Chondrocyte (in vitro differentiated cells): Measurements from ENCODE around the gene SPOCK2. TPM values are rescaled to one million over a fixed set of nuclear protein-coding genes. Genes with fewer than 3 reads are reported as not detected.

Experiments used
- DNase-seq: peaks from one replicate; pipeline ENCODE4 v3.0.0; 2021; ENCODE audit warnings: mixed read lengths, low spot score
- H3K27ac Mint-ChIP-seq: one replicate; pipeline ENCODE4 v1.8.0; 2021; ENCODE audit warnings: mild to moderate bottlenecking, moderate library complexity, mixed read lengths; ENCODE audit not compliant: unreplicated experiment
- H3K27me3 Mint-ChIP-seq: 2 replicates; pipeline ENCODE4 v1.8.0; 2021; ENCODE audit warnings: low read depth, mixed read lengths
- H3K36me3 Mint-ChIP-seq: 2 replicates; pipeline ENCODE4 v1.8.0; 2021; ENCODE audit warnings: low read depth, mixed read lengths
- H3K4me1 Mint-ChIP-seq: 2 replicates; pipeline ENCODE4 v1.8.0; 2021; ENCODE audit warnings: low read depth, mild to moderate bottlenecking, mixed read lengths
- H3K4me3 Mint-ChIP-seq: one replicate; pipeline ENCODE4 v1.8.0; 2021; ENCODE audit warnings: mild to moderate bottlenecking, moderate library complexity, mixed read lengths; ENCODE audit not compliant: unreplicated experiment
- H3K9me3 Mint-ChIP-seq: 2 replicates; pipeline ENCODE4 v1.8.0; 2021; ENCODE audit warnings: low read depth, mixed read lengths
- total RNA-seq: library from RNA; stranded (reverse); gene quantifications from 3 replicates; pipeline ENCODE4 v1.2.1, GENCODE V29; 2021
- TF ChIP-seq, protein P1 (sequence below): fragments of 200-600 bp; sonication (generic); IDR thresholded peaks from 2 replicates; pipeline ENCODE4 v1.5.0; 2021; ENCODE audit warnings: antibody characterized with exemption, mild to moderate bottlenecking, moderate library complexity

SPOCK2 gene
- total RNA-seq, 1 donor from 2014 or later: 0.32 TPM

DNA sequence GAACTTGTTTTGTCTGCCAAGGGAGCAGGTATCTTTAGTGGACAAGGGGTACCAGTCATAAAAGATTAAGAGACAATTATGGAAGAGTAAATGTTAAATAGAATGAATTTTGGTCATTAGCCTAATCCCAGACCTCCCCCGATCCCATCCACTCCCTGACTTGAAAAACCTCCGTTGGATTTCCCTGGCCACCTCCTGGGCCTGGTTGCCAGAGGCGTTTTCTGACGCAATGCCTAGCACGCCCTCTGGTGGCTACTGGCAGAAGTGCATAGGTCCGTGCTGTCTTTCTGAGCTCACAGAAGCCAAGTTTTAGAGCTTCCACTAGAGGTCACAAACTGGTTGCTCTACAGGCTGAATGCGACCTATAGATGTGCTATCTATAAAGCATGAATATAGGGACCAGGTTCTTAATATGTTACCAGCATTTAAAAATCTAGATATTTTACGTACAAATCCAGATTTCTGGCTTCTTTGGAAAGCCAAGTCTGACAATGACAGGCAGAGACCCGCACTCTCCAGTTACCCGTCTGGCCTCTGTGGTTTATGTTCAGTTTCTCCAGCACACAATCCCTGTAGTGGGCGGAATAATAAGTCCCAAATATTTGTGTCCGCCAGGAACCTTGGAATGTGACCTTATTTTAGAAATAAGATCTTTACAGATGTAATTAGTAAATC is 39.8 kb downstream of the SPOCK2 start:
- Mint-ChIP-seq H3K36me3 (no peaks in the 10 kb centered on the region), H3K27ac (no peak overlapping the region), H3K4me1 (peaks cover 17% of the 10 kb centered on the region), H3K4me3 (no peak overlapping the region), H3K9me3 (peaks cover 15% of the 10 kb centered on the region), H3K27me3 (no peaks in the 10 kb centered on the region)
- no peak for DNase-seq
- TF ChIP-seq, protein P1, sequence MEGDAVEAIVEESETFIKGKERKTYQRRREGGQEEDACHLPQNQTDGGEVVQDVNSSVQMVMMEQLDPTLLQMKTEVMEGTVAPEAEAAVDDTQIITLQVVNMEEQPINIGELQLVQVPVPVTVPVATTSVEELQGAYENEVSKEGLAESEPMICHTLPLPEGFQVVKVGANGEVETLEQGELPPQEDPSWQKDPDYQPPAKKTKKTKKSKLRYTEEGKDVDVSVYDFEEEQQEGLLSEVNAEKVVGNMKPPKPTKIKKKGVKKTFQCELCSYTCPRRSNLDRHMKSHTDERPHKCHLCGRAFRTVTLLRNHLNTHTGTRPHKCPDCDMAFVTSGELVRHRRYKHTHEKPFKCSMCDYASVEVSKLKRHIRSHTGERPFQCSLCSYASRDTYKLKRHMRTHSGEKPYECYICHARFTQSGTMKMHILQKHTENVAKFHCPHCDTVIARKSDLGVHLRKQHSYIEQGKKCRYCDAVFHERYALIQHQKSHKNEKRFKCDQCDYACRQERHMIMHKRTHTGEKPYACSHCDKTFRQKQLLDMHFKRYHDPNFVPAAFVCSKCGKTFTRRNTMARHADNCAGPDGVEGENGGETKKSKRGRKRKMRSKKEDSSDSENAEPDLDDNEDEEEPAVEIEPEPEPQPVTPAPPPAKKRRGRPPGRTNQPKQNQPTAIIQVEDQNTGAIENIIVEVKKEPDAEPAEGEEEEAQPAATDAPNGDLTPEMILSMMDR: peak; percentile 99

DNA sequence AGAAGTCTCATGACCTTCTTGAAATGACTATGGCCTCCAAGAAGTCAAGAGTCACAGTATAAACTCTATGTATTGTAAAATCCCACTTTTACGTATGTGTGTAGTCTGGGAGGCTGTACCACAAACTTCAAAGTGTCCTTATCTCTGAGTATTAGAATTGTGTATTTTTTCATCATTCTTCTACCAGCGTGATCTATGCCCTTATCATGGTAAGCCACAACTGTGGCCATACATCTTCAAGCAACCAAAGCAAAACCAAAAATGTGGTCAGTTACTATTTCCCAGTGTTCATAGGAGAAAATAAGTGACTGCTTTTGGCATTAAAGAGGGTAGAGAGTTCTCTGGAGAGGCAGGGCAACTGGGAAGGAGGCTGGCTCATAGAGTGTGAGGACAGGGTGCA is 42.8 kb downstream of the SPOCK2 start:
- no peaks in the 10 kb centered on the region for H3K36me3 Mint-ChIP-seq
- H3K27me3 Mint-ChIP-seq: no peaks in the 10 kb centered on the region
- DNase-seq: no peak
- peaks cover 26% of the 10 kb centered on the region for H3K4me1 Mint-ChIP-seq
- H3K9me3 Mint-ChIP-seq: peaks cover 15% of the 10 kb centered on the region
- TF ChIP-seq, protein P1: no peak
- no peak overlapping the region for H3K27ac Mint-ChIP-seq
- H3K4me3 Mint-ChIP-seq: no peak overlapping the region

DNA sequence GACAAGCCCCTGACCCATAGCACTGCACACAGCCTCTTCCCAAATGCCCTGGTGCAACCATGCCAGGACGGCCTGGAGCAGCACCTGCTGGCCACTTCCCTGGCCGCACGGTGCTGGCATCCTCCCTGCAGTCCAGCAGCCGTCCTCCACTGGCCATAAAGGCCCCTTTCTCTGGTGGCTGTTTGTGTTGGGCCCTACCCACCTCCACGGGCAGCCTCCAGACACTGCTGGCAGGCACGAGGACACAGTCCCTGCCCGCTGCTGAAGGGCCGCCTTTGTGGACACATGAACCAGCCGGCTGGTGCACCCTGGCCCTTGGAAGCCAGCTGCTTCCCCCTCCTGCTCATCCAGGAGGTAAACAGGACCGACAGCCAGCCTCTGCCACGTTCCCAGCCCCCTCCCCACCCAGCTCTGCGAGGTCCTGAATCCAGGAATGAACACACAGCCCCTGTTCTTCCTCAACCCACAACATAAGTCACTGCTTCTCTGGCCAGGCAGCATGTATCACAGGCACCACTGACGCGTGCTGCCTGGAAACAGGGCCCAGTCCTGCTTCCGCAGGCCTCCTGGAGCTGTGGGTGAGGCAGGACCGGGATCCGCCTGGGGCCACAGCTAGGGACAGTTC is 43.8 kb downstream of the SPOCK2 start:
- Mint-ChIP-seq H3K4me1 (peaks cover 26% of the 10 kb centered on the region), H3K9me3 (peaks cover 11% of the 10 kb centered on the region)
- DNase-seq: no peak

DNA sequence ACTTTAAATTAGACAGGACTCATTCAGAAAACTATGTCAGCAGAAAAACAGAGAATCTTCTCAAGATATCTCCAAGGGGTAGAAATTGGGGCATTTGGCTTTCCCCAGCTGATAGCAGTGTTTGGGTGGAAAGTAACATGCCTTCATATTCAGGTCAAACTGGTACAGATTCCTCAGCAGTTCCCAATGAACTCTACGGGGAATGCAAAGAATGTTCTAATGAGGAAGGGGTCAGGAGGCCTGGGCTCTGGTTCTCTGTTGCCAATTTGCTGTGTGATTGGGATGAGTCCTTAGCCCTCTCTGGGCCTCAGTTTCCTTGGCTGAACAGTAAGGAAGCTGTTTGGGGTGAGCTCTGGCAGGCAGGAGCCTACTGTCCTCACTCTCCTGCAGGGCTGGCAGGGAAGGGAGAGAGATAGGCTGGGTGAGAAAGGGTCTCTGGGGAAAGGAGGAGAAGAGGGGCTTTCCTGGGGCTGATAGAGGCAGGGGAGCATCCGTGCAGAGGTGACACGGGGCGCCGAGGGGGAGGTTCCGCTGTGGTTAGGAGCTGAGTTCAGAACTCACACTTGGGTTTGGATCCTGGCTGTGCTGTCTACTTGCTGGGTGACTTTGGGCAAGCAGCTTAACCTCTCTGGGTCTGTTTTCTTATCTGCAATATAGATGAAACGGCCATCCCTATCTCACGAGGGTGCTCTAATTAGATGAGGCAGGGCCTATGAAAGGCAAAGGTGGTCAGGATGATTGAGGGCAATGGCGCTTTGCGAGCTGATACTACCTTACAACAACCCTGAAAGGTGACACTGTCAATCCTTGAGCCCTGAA is 45.1 kb downstream of the SPOCK2 start:
- DNase-seq: no peak
- no peak overlapping the region for H3K4me3 Mint-ChIP-seq
- H3K27ac Mint-ChIP-seq: no peak overlapping the region
- H3K4me1 Mint-ChIP-seq: peaks cover 29% of the 10 kb centered on the region
- H3K36me3 Mint-ChIP-seq: no peaks in the 10 kb centered on the region
- TF ChIP-seq, protein P1: no peak
- H3K9me3 Mint-ChIP-seq: peaks cover 9% of the 10 kb centered on the region
- H3K27me3 Mint-ChIP-seq: no peaks in the 10 kb centered on the region

More for the DNA sequence above, 43.8 kb downstream of the SPOCK2 start:
- TF ChIP-seq, protein P1: peak; percentile 72
- no peaks in the 10 kb centered on the region for H3K27me3 Mint-ChIP-seq
- no peak overlapping the region for H3K27ac Mint-ChIP-seq
- H3K4me3 Mint-ChIP-seq: no peak overlapping the region
- no peaks in the 10 kb centered on the region for H3K36me3 Mint-ChIP-seq

DNA sequence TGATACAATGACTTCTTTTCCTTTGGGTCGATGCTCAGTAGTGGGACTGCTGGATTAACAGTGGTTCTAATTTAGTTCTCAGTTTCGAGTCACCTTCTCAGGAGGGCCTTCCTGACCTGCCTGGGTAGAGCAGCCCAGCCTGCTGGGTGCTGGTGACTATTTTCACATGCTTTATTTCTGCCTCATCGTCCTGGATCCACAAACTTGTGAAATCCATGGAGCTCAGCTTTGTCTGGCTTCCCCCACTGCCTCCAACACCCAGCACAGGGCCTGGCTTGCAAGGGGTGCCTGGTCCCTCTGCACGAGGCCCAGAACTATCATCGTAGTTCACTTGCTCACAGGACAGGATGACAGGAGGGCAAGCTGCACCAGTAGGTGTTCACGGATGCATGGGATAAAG is 46.9 kb downstream of the SPOCK2 start:
- H3K4me3 Mint-ChIP-seq: no peak overlapping the region
- no peaks in the 10 kb centered on the region for H3K36me3 Mint-ChIP-seq
- H3K27me3 Mint-ChIP-seq: no peaks in the 10 kb centered on the region
- TF ChIP-seq, protein P1: no peak
- no peak for DNase-seq
- peaks cover 7% of the 10 kb centered on the region for H3K9me3 Mint-ChIP-seq
- no peak overlapping the region for H3K27ac Mint-ChIP-seq
- H3K4me1 Mint-ChIP-seq: peaks cover 28% of the 10 kb centered on the region
